T-helper 1 cell (primary cell): ENCODE results near the gene NAV2.

ENCODE experiments used
- DNase-seq, 5 donors: peaks; one replicate each; pipeline ENCODE4 v3.0.0-alpha.2; 2012 to 2020

NAV2 gene

DNA sequence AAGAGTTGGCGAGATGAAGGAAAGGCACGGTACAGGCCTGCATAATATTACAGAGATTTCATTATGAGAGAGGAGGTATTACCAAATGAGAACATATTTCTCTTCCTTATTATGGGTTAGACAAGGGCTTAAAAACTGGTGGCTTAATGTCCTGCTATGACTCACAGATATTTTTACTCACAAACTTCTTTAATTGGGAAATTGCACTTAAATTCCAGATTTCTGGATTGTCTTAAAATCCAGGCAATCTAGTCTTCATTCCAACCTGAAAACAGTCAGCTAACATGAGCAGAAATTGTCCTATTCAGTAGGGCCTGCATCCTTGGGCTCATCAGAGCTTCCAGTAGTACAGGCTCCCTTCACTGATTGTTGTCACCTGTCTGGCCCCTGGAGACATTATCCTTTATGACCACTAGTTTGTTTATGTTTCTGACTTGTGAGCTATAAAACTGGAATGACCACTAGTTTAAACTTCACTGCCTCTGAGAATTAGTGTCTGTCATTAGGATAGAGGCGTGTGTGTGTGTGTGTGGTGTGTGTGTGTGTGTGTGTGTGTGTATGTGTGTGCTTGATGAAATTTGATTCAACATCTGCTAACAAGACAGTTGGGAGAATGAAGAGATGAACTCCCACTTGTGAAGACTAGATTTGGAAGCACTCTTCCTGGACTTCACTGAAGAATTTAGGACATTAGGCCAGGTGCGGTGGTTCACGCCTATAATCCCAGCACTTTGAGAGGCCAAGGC lies 422.5 kb downstream of the NAV2 start:
- DNase-seq: no peak

DNA sequence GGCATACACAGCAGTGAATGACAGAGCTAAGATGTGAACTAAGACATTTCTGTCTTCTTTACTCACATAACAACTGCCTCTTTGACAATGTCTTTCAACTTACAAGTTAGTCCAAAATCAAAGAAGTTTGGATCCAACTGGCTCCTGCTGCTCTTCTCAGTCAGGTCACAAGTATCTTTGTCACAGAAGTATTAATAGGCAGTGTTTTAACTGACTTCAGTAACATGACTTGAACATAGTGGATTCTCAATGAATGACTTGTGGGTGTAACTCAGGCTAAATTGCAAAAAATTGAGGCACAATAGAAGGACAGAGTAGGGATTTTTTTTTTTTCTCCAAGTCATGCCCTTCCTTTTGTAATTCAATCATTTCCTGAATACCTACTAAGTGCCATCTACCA lies 425.0 kb downstream of the NAV2 start:
- DNase-seq: no peak

DNA sequence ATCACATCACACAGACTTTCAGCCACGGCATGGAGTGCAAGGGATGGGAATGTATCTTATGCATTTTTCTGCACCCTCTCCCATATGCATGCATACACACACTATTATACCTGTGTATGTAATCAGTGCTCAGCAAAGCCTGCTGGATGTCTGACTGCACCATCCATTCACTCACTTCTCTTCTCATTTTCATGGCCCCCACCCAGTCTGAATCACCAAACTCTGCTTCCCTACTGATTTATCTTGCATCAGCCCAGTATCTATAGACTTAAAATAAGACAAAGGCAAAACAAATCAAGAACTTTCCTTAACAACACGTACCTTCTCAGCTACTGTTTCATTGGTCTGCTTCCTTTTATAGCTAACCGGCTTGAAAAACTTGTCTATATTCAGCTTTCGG lies 426.1 kb downstream of the NAV2 start:
- no peak for DNase-seq

DNA sequence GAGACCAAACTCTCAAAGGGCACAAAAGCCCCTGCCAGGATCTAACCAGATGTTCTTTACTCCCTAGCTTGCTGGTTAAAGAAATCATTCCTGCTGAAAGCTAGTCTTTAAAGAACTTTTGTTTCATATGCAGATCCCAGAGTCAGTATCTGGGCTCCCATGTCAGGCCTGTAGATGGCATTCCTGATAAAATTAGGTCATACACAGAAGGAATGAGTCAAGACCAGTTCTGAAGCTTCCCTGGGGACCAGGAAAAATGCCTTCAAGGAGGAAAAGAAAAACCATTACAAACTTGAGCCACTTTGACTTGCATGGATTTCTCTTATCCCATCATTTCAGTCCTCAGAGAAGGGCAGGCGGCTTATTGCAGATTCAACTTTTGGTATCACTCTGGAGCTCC lies 441.7 kb downstream of the NAV2 start:
- no peak for DNase-seq

DNA sequence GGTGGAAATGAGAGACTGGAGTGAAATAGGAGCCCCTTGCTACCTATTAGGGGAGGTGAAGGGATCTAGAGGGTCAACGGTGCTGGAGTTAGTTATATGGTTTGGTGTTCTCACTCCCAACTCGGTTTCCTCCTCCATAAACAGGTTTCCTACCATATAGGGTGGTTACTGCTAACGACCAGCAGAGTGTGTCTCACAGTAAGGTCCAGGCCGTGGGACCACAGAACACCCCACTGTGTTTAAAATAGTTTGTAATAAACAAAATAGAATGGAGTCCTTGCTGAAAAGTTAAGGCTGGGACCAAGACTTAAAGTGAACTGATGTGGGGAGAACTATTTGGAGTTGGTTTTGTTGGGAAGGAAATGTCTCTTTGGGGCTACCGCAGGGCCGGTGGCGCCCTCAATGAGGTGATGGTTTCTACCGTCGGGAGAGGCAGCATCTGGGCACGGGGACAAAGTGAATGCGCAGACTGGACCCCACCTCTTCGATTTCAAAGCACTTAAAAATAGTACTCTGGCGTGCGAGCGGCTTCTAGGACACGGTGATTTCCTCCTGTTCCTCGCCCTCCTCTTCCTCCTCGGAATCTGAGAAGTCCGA lies 443.1 kb downstream of the NAV2 start:
- DNase-seq: no peak

DNA sequence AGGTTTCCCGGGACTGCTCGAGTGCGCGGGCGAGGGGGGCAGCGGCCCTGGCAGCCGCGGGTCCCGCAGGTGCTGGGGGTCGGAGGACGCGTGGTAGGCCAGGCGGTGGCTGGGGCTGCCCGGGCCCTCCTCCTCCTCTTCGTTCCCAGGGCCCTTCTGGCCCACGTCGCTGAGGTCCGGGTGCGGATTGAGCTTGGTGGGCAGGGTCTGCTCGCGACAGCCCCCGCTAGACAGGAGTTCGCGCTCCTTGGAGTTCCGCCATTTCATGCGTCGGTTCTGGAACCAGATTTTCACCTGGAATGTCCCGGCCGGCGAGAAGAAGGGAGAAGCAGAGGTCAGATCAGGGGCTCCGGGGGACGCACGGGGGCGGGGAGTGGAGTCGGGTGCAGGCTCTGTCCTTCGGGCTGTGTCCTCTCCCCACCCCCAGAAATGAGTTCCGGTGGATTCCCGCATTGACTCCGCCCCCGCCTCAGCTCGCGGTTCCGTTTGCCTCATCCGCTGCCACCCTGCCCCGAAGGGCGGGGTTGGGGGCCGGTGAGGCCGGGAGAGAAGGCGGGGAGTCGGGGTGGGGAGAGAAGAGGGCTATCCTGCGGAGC lies 443.7 kb downstream of the NAV2 start:
- peak; percentile 37 to 54 (median 46) for DNase-seq

DNA sequence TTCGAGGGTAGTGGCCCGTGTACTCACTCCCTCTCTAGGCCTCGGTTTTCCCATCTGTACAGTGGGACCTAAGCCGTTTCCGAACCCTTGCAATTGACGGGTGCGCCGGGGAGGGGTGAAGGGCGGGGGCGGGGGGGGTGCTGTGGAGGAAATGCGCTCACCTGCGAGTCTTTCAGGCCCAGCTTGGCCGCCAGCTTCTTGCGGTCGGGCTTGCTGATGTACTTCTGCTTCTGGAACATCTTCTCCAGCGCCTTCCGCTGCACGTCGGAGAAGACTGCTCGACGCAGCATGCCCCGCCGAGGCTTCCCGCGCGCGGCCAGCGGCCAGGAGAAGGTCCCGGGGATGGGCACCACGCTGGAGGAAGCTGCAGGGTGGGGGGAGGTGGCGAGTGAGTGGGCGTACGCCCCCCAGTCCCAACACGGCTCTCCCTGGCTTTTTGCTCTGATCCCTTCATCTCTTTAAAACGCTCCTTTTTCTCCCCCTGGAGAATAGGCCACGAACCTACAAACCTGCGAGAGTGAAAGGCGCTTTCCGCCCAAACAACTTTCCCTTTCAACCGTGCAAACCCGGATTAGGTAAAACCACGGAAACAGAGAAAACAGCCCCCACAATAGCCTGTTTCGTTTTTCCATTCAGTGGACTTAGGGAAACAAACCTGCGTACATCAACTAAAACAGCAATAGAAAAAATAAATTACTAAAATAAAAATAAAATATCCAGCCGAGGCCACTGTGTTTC lies 444.4 kb downstream of the NAV2 start:
- peak in 4 of 5 donors; percentile 24 to 53 (median 34) for DNase-seq

DNA sequence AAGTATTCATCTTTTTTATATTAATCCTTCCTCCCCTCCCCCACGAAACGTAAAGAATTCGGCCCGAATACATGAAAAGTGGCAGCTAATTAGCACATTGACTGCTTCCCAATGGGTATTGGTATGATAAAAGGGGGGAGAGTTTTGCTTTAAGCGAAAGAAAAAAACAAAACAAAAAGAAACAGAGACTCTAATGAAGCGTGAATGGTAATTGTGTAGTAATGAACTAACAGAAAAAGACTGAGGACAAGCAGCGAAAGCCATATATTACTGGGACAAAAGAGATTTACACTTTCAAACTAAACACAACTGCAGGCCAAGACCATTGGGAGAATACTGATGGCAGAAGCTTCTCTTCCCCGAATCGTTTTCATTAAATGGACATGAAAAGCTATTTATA lies 445.1 kb downstream of the NAV2 start:
- DNase-seq: no peak

DNA sequence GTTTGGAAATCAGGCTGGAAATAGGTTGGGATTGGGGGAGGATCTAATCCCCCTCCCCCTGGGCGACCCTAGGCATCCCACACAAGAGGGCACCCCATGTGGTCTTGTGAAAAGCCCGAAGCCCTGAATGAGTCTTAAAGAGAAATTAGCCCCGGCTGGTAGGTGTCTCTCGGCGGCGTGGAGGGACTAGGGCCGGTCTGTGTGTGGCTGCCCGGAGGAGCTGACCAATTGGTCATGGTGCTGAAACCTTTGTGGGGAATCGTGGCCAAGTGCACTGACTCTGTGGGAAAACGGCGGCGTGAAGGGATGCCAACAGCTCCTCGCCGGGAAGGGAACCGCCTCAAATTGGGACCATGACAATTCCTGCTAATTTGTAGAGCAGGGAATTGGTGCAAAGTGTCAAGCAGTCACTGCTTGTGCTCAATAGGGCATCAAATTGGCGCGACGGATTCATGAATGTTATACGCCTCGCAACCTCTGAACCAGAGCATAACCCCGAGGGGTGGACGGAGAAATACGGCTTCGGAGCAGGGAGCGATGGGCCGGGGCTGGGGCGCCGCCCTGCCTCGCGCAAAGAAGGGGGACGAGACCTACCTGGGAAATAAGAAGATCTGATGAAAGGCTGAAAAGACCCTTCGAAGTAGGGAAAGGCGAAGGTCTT lies 446.1 kb downstream of the NAV2 start:
- no peak for DNase-seq

DNA sequence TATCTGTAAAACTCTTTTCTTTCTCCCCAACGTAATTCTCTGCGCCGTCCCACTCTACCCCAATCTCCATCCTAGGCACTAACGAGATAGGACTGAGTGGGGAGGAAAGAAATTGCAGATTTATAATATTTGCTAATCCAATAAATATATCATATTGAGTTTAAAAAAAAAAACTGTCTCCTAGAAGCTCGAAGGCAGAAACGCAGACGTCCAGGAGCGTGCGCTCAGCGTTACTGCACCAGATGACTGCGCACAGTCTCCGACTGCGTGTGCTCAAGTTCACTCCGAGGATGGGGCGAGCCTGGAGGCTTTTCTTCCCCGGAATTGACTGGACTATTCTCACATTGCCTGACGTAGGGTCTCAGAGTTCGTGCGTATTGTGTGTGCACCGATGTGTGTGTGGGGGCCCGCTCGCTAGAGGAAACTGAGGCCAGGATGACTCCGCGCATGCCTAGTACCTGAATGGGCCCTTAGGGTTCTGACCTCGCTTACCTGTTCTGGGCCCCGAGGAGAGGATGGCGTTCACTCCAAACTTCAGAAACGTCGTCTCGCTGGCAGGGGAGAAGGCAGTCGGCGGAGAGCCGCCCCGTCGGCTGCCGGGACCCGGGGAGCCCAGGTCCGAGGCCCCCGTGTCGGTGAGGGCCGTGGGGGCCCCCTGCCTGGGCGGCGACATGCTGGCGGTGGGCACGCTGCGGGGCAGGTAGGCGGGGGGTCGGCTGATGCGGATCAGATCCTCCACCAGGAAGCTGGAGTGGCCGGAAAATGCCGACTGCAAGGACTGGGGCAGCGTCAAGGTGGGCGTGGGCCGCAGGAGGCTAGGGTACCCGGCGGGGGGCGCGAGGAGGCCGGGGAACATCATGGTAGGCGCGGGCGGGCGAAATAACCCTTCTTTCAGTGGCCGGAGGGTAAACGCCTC lies 447.1 kb downstream of the NAV2 start:
- DNase-seq: no peak

DNA sequence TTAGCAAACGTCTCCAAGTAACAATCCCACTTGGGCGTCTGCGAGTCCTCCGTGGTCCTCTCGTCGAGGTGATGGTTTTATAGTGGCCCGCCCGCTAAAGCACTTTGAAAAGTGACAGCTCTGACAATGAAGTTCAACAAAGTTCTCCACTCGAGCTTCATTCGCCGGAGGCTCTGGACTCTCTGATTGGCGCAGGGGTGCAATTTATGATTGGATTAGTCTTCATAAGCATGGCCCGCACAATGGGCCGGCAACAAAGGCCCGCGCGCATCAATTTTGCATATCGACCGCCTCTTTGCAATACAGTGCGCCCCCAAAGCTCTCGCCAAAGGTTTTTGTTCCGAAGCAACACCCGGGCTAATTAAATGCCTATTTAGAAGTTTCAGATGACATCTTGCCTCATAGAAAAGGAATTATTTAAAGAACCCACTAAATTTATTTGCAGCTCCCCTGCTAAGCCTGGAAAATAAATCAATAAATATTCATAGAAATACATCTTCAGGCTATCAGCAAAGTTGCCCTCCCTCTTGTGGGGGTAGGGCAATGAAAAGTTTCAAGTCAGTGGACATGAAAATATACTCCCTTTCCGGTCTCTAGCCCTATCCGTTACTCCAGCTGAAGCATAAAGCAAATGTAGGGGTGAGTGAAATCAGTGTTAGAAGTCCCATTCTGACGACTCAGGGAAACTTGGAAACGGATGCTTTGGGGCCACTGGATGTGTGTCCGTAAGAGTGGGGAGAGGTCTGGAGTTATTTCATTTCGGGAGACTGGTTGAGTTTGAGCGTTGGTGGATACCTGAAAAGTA lies 448.0 kb downstream of the NAV2 start, which contains the start of gene DBX1:
Gene DBX1, minus strand, starts transcription at position 51 of the 805 bp plus-strand sequence. CDS start 151 bp downstream, outside the sequence.
- DNase-seq: no peak

DNA sequence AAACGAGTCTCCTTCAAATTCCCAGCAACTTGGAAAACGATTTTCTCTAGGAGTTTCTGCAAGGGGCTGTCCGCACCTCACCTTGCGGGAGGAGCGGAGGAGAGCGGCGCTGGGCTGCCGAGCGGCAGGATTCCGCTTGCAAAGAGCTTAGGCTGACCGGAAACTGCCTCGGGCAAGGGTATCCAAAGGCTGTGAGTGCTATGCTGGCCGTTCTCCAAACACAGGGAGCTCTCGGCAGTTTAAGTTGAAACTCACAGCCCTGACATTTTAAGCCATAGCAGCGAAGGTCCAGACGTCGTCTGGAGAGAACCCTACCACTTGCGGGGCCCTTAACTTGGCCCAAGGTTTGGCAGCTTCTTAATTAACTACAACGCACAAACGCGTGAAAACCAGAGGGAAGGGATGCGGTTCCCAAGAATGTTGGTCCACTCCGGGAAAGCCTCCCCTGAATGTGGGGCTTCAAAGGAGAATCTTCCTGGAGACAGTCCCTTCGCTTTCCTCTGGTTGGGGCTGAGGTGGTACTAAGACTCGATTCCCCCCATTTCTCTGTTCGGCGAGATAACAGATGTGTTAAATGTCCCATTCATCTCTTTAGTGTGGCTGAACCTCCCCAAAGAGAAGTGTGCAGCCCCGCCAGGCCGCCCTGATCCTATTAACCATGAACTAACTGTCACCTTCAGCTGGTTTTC lies 448.7 kb downstream of the NAV2 start:
- DNase-seq: no peak

DNA sequence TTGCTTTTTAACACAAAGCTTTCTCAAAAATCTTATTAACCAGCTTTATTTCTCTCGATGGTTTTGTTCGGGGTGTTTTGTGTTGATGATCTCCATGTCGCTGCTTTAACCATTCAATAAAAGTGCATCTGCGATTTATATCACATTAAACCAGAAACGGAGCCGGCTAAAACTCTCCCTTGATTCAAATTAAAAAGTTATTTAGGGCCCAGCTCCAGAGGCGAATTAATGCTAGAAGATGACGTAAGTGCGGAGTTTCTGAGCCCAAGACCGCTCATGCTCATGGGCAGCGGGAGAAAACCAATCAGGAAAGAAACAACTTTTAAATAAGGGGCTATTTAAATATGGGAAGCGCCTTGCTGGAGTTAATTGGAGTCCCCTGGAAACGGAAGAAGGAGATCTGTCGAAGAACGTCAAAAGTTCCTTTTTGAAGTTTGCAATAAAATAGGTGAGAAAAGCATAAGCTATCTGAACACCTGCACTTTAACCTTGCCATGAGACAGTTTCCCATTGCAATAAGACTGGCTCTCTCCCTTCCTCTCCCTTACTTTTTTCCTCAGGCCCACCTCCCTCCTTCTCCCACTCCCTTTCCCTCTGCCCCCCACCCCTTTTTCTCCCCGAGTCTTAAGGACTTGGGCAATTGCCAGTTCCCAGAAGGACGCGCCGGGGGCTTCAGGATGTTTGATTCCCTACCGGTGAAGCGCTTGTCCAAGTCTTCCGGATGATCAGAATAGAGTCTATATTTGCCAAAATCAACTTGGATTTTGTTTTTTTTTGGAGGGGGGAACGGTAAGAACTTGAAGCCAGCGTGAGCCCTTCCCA lies 449.5 kb downstream of the NAV2 start:
- DNase-seq: no peak

DNA sequence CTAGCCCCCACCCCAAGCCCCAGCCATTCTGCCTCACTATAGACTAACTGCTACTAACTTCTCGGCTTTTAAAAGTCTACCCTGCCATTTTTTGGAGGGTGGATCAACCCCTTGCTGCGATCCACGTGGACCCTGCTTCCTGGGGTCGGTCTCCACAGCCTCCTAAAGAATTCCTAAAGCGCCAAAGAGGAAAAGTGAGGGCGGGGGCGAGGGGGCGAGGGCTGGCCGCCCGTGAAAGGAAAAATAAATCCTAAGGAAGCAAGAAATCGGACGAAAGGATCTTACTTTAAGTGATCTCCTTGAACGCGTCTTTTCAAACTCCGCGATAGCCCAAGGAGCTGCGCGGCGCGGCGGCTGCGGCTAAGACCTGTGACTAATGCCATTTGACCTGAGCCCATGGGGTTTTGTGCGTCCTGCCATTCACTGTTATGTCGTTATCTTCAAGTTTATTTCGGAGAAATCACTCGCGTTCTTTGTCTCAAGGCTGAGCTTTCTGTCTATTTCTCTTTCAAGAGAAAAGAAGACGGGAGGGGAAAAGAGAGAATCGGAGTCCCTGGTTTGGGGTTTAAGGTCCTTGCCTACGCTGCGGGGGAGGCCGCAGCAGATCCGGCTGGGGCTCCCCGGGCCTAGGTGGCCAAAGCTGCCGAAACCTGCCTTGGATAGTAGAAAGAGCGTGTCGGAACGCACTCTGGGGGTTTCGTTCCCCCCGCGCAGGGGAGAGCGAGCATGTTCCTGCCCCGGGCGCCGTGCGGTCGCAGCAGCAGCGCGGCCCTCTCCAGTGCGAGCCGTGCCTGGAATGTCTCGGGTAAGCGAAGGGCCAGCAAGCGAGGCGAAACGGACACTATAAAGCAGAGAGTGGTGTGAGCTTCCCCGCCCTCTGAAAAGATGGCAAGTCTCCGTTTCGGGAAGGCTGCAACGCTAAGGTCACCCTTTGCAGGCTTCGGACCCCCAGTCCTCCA lies 450.5 kb downstream of the NAV2 start:
- no peak for DNase-seq

DNA sequence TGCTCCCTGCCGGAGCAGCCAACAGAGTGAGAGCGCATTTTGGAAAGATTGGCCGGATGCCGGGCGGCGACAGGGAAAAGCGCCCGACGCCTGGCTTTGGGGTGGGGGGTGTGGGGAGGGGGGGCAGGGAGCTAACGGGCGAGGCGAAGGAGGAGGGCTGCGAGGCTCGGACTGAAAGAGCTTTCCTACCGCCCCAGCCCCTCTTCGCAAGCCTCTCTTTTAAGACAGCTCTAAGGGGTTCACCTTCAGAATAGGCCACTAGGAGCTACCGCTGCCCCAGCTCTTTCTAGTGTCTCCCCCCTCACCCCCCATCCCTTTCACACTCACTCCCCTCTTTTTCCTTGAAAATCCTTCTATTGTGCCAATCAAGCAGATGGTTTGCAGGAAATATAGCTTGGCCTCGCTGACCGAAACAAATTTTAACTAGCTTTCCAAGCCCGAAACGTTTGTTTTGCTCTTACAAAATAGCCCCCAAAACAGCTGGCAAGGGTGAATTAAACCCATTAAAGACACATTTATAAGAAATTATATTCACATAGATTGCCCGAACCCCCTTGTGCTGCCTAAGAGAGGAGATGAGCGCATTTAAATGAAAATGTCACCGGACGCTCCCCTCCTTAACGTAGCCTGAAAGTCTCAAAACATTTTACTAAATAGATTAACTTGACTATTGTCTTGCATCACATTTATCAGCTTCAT lies 451.3 kb downstream of the NAV2 start:
- no peak for DNase-seq
